GM12872 (cell line): ENCODE measurements around the gene GPALPP1.
A peak's percentile ranks its signal among the peaks of the same experiment; 100 is the strongest.

ENCODE experiments used
- CTCF ChIP-seq: IDR thresholded peaks from 3 replicates; pipeline ENCODE4 v1.5.1; 2011; ENCODE audit warnings: low read depth, mild to moderate bottlenecking, low read length, moderate library complexity; ENCODE audit not compliant: insufficient read depth

Gene GPALPP1

GRCh38 chr13:45040622-45041021, 51.3 kb downstream of the GPALPP1 start:
- no peak for TF ChIP-seq CTCF

GRCh38 chr13:45042539-45042938, 53.2 kb downstream of the GPALPP1 start:
- TF ChIP-seq CTCF: no peak

- no peak for TF ChIP-seq CTCF
Measured at GRCh38 chr13:45046445-45046844, 57.1 kb downstream of the GPALPP1 start.

GRCh38 chr13:45047394-45048310, 58.3 kb downstream of the GPALPP1 start:
- TF ChIP-seq CTCF: peak; percentile 90

- no peak for TF ChIP-seq CTCF
Measured at GRCh38 chr13:45048890-45049407, 59.6 kb downstream of the GPALPP1 start.

- no peak for TF ChIP-seq CTCF
Measured at GRCh38 chr13:45049478-45049877, 60.1 kb downstream of the GPALPP1 start.

- TF ChIP-seq CTCF: no peak
Measured at GRCh38 chr13:45051315-45051714, 62.0 kb downstream of the GPALPP1 start.
